ENCODE measurements around the gene SMIM38.

SMIM38 gene

GRCh38 chr11:69123593-69124545, 31.9 kb upstream of the SMIM38 start:
- no peak overlapping the region for H2BK5ac ChIP-seq (ENCODE audit: low read depth, low read length, poor library complexity)
- H3K9ac ChIP-seq (ENCODE audit: low read length): no peak overlapping the region
- DNase-seq: no peak
- H2BK12ac ChIP-seq (ENCODE audit: low read length): peak overlapping the region; percentile 14
- H3K79me1 ChIP-seq (ENCODE audit: low read length): peaks cover 8% of the 10 kb centered on the region
- H3K36me3 ChIP-seq (ENCODE audit: control insufficient read depth in 1 of 2, insufficient read depth in 2 of 2, low read length in 2 of 2): no peaks in the 10 kb centered on the region
- no peak overlapping the region for H4K12ac ChIP-seq (ENCODE audit: low read depth, low read length)
- H3K4me1 ChIP-seq (ENCODE audit: control insufficient read depth in 1 of 2, insufficient read depth in 2 of 2, low read length in 2 of 2): peaks cover 18 to 21% of the 10 kb centered on the region in 2 experiments
- H4K91ac ChIP-seq (ENCODE audit: low read depth, low read length): peak overlapping the region; percentile 49
- H2AFZ ChIP-seq (ENCODE audit: insufficient read depth, low read length, poor library complexity): no peak overlapping the region
- H3K79me2 ChIP-seq (ENCODE audit: control insufficient read depth, insufficient read depth, low read length, poor library complexity): peaks cover 3% of the 10 kb centered on the region
- WGBS (ENCODE audit: extremely low coverage, insufficient coverage, insufficient read length): no CpG with 5 or more reads among the region's 27 CpGs
- H3K23ac ChIP-seq (ENCODE audit: low read length): no peak overlapping the region
- H3K9me3 ChIP-seq (ENCODE audit: insufficient read depth, low read depth, low read length): peaks cover 3% of the 10 kb centered on the region
- no peak overlapping the region for H4K8ac ChIP-seq (ENCODE audit: low read depth, low read length)
- H3K4me2 ChIP-seq (ENCODE audit: low read length): peak overlapping the region; percentile 56
- H3K4ac ChIP-seq (ENCODE audit: low read depth, low read length): no peak overlapping the region
- H2AK5ac ChIP-seq (ENCODE audit: low read length): peak overlapping the region; percentile 49
- peak overlapping the region; percentile 42 for H3K27ac ChIP-seq (ENCODE audit: low read depth, low read length)
- H3K27me3 ChIP-seq (ENCODE audit: insufficient read depth, low read length): no peaks in the 10 kb centered on the region
- H3K14ac ChIP-seq (ENCODE audit: low read length): peak overlapping the region; percentile 80
- H3K4me3 ChIP-seq (ENCODE audit: low read depth, low read length): peak overlapping the region; percentile 5
- H3K18ac ChIP-seq (ENCODE audit: low read length): peak overlapping the region; percentile 86
- H2BK120ac ChIP-seq (ENCODE audit: insufficient read depth, low read length, poor library complexity): peak overlapping the region; percentile 74

- no peak overlapping the region for H4K91ac ChIP-seq (ENCODE audit: low read depth, low read length)
Measured at GRCh38 chr11:69125861-69126260, 29.9 kb upstream of the SMIM38 start.

GRCh38 chr11:69126286-69126685, 29.4 kb upstream of the SMIM38 start:
- H3K79me1 ChIP-seq (ENCODE audit: low read length): peaks cover 8% of the 10 kb centered on the region
- no peak overlapping the region for H3K4me3 ChIP-seq (ENCODE audit: low read depth, low read length)
- peaks cover 18 to 22% of the 10 kb centered on the region in 2 experiments for H3K4me1 ChIP-seq (ENCODE audit: control insufficient read depth in 1 of 2, insufficient read depth in 2 of 2, low read length in 2 of 2)
- H4K91ac ChIP-seq (ENCODE audit: low read depth, low read length): no peak overlapping the region
- H4K8ac ChIP-seq (ENCODE audit: low read depth, low read length): no peak overlapping the region
- H3K23ac ChIP-seq (ENCODE audit: low read length): no peak overlapping the region
- H3K4me2 ChIP-seq (ENCODE audit: low read length): no peak overlapping the region
- no peak overlapping the region for H3K27ac ChIP-seq (ENCODE audit: low read depth, low read length)
- H2BK5ac ChIP-seq (ENCODE audit: low read depth, low read length, poor library complexity): no peak overlapping the region
- no CpG with 5 or more reads among the region's 12 CpGs for WGBS (ENCODE audit: extremely low coverage, insufficient coverage, insufficient read length)
- no peak overlapping the region for H3K14ac ChIP-seq (ENCODE audit: low read length)
- no peaks in the 10 kb centered on the region for H3K9me3 ChIP-seq (ENCODE audit: insufficient read depth, low read depth, low read length)
- no peak overlapping the region for H2AFZ ChIP-seq (ENCODE audit: insufficient read depth, low read length, poor library complexity)
- H4K12ac ChIP-seq (ENCODE audit: low read depth, low read length): no peak overlapping the region
- no peak overlapping the region for H2AK5ac ChIP-seq (ENCODE audit: low read length)
- H3K18ac ChIP-seq (ENCODE audit: low read length): no peak overlapping the region
- H3K36me3 ChIP-seq (ENCODE audit: control insufficient read depth in 1 of 2, insufficient read depth in 2 of 2, low read length in 2 of 2): no peaks in the 10 kb centered on the region
- no peaks in the 10 kb centered on the region for H3K27me3 ChIP-seq (ENCODE audit: insufficient read depth, low read length)
- no peak for DNase-seq
- H2BK12ac ChIP-seq (ENCODE audit: low read length): no peak overlapping the region
- H3K79me2 ChIP-seq (ENCODE audit: control insufficient read depth, insufficient read depth, low read length, poor library complexity): peaks cover 3% of the 10 kb centered on the region
- no peak overlapping the region for H2BK120ac ChIP-seq (ENCODE audit: insufficient read depth, low read length, poor library complexity)
- no peak overlapping the region for H3K9ac ChIP-seq (ENCODE audit: low read length)
- no peak overlapping the region for H3K4ac ChIP-seq (ENCODE audit: low read depth, low read length)

More at GRCh38 chr11:69125861-69126260, 29.9 kb upstream of the SMIM38 start:
- Histone ChIP-seq H3K23ac (ENCODE audit: low read length) (no peak overlapping the region), H2AK5ac (ENCODE audit: low read length) (no peak overlapping the region), H4K8ac (ENCODE audit: low read depth, low read length) (no peak overlapping the region), H3K18ac (ENCODE audit: low read length) (no peak overlapping the region), H2BK12ac (ENCODE audit: low read length) (peak overlapping the region; percentile 15), H3K4me1 (ENCODE audit: control insufficient read depth in 1 of 2, insufficient read depth in 2 of 2, low read length in 2 of 2) (peaks cover 18 to 21% of the 10 kb centered on the region in 2 experiments), H2BK5ac (ENCODE audit: low read depth, low read length, poor library complexity) (no peak overlapping the region), H3K4me2 (ENCODE audit: low read length) (no peak overlapping the region), H3K4me3 (ENCODE audit: low read depth, low read length) (no peak overlapping the region), H3K79me1 (ENCODE audit: low read length) (peaks cover 8% of the 10 kb centered on the region), H2AFZ (ENCODE audit: insufficient read depth, low read length, poor library complexity) (no peak overlapping the region), H2BK120ac (ENCODE audit: insufficient read depth, low read length, poor library complexity) (no peak overlapping the region), H3K79me2 (ENCODE audit: control insufficient read depth, insufficient read depth, low read length, poor library complexity) (peaks cover 3% of the 10 kb centered on the region), H3K4ac (ENCODE audit: low read depth, low read length) (no peak overlapping the region), H3K27ac (ENCODE audit: low read depth, low read length) (no peak overlapping the region), H4K12ac (ENCODE audit: low read depth, low read length) (no peak overlapping the region), H3K14ac (ENCODE audit: low read length) (no peak overlapping the region), H3K9ac (ENCODE audit: low read length) (no peak overlapping the region), H3K27me3 (ENCODE audit: insufficient read depth, low read length) (no peaks in the 10 kb centered on the region), H3K36me3 (ENCODE audit: control insufficient read depth in 1 of 2, insufficient read depth in 2 of 2, low read length in 2 of 2) (no peaks in the 10 kb centered on the region), H3K9me3 (ENCODE audit: insufficient read depth, low read depth, low read length) (peaks cover 2% of the 10 kb centered on the region)
- WGBS (ENCODE audit: extremely low coverage, insufficient coverage, insufficient read length): no CpG with 5 or more reads among the region's 3 CpGs
- no peak for DNase-seq

- Histone ChIP-seq H3K27ac (ENCODE audit: low read depth, low read length) (no peak overlapping the region), H3K9me3 (ENCODE audit: insufficient read depth, low read depth, low read length) (no peaks in the 10 kb centered on the region), H3K27me3 (ENCODE audit: insufficient read depth, low read length) (no peaks in the 10 kb centered on the region), H3K18ac (ENCODE audit: low read length) (no peak overlapping the region), H3K4me3 (ENCODE audit: low read depth, low read length) (no peak overlapping the region), H3K79me1 (ENCODE audit: low read length) (peaks cover 10% of the 10 kb centered on the region), H4K12ac (ENCODE audit: low read depth, low read length) (no peak overlapping the region), H3K9ac (ENCODE audit: low read length) (no peak overlapping the region), H3K4me2 (ENCODE audit: low read length) (no peak overlapping the region), H2AFZ (ENCODE audit: insufficient read depth, low read length, poor library complexity) (no peak overlapping the region), H3K4me1 (ENCODE audit: control insufficient read depth in 1 of 2, insufficient read depth in 2 of 2, low read length in 2 of 2) (peaks cover 21 to 25% of the 10 kb centered on the region in 2 experiments), H3K14ac (ENCODE audit: low read length) (no peak overlapping the region), H2BK5ac (ENCODE audit: low read depth, low read length, poor library complexity) (no peak overlapping the region), H4K91ac (ENCODE audit: low read depth, low read length) (no peak overlapping the region), H3K23ac (ENCODE audit: low read length) (no peak overlapping the region), H4K8ac (ENCODE audit: low read depth, low read length) (no peak overlapping the region), H2BK120ac (ENCODE audit: insufficient read depth, low read length, poor library complexity) (no peak overlapping the region), H2BK12ac (ENCODE audit: low read length) (no peak overlapping the region), H3K79me2 (ENCODE audit: control insufficient read depth, insufficient read depth, low read length, poor library complexity) (peaks cover 3% of the 10 kb centered on the region), H2AK5ac (ENCODE audit: low read length) (no peak overlapping the region), H3K36me3 (ENCODE audit: control insufficient read depth in 1 of 2, insufficient read depth in 2 of 2, low read length in 2 of 2) (no peaks in the 10 kb centered on the region), H3K4ac (ENCODE audit: low read depth, low read length) (no peak overlapping the region)
- no CpG with 5 or more reads among the region's 26 CpGs for WGBS (ENCODE audit: extremely low coverage, insufficient coverage, insufficient read length)
- DNase-seq: no peak
Measured at GRCh38 chr11:69127081-69127850, 28.5 kb upstream of the SMIM38 start.

All from trophoblast cell (in vitro differentiated cells and primary cell).